HG03575 (cell line): Measurements from ENCODE around the gene GSE1.

Source experiments
- ATAC-seq: cut with Tn5 transposase; IDR thresholded peaks from one replicate; pipeline ENCODE4 v1.9.1; 2021; ENCODE audit not compliant: unreplicated experiment, insufficient number of reproducible peaks, low FRiP score; ENCODE audit errors: extremely low read depth

The GSE1 gene

DNA sequence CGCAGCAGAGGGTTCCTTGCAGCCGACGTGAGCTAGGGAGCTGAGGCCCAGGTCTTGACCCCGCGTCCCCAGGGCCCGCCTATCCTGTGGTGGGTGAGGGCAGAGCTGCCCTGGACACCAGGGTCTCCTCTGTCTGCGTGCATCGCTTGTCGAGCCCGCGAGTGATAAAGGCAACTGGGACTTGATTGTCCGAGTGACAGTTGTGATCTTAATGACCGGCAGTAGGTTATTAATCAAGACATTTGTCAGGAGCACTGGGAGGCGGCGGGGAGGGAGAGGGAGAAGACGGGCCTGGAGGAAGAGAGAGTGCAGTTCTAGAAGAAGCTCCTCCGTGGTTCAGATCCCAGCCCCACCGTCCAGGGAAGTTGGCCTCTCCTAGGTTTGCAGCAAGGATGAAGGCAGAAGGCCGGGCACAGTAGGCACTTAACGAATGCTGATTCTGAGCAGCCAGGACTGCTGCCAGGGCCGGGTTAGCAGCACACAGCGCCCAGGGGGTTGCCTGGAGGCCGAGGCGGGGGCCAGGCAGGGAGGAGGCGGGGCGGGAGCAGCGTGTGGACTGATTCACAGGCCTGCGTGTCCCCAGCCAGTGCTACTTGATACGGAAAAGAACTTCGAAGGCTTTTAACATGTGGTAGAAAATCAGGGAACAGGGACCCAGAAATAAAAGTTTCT is 11.3 kb upstream of the GSE1 start:
- no peak for ATAC-seq

DNA sequence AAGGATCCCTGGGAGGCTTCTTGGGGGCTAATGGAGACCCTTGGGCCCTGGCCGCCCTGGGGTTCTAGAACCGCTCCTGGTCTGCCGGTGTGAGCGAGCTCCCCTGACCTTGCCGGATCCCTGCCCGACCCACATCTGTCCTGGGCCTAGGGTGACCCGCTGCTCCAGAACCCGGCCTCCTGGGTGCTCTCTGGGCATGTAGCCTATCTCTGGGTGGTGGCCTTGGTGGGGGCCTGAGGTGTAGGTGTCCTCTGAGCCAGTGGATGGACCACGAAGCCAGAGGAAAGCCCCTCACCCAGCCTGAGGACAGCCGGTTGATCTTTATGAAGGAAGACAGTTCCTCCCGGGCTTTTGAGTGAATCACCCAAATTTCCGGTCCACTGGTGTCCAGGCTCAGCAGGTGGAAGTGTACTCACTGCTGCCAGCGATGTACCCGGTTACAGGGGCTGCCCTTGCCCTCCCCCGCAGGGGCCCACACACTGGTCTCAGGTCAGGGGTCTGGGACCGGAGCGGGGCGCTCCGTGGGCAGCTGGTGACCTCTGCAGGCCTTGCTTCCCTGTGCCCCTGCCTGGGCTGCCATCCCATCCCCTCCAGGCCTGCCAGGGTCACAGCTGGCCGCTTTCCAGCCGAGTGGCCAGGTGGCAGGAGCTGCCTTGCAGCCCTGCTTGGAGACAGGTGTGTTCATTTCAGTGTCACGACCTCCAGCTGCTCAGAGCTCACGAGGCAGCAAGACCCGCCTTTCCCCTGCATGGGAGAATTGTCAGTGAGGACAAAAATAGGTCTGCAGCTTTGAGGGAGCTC is 10.5 kb upstream of the GSE1 start:
- ATAC-seq, result no peak

DNA sequence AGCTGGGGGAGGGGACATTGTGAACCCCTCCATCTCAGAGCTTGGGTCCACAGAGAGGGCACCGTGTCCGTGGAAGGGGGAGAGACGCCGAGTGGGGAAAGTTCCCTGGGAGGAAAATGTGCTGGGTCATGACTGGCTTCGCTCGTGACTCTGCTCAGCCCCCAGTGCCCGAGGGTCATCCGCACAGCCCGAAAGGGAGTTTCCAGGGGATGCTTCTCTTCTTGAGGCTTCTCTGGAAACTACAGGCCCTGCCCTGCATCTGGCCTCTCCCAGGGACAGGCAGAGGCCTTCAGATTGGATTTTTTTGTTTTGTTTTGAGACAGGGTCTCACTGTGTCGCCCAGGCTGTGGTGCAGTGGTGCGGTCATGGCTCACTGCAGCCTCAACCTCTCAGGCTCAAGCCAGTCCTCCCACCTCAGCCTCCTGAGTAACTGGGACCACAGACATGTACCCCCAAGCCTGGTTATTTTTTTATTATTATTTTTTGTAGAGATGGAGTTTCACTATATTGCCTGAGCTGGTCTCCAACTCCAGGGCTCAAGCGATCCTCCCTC is 9.8 kb upstream of the GSE1 start:
- ATAC-seq, result no peak

DNA sequence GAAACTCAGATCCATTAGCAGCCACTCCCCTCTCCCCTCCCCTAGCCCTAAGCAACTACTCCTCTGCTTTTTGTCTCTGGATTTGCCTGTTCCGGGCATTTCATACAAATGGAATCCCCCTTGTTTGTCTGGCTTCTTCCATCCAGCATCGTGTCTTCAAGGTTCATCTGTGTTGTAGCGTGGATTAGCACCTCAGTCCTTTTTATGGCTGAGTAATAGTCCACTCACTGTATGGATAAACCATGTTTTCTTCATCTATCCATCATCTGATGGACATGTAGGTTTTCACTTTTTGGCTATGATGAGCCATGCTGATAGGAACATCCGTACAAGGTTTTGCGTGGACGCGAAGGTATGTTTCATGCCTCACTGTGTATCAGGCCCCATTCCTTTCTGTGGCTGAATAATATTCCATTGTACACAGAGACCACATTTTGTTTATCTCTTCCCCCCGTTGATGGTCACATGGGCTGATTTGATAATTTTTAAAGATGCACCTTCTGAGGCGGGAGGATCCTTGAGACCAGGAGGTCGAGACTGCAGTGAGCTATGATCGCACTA is 8.9 kb upstream of the GSE1 start:
- ATAC-seq, result no peak

DNA sequence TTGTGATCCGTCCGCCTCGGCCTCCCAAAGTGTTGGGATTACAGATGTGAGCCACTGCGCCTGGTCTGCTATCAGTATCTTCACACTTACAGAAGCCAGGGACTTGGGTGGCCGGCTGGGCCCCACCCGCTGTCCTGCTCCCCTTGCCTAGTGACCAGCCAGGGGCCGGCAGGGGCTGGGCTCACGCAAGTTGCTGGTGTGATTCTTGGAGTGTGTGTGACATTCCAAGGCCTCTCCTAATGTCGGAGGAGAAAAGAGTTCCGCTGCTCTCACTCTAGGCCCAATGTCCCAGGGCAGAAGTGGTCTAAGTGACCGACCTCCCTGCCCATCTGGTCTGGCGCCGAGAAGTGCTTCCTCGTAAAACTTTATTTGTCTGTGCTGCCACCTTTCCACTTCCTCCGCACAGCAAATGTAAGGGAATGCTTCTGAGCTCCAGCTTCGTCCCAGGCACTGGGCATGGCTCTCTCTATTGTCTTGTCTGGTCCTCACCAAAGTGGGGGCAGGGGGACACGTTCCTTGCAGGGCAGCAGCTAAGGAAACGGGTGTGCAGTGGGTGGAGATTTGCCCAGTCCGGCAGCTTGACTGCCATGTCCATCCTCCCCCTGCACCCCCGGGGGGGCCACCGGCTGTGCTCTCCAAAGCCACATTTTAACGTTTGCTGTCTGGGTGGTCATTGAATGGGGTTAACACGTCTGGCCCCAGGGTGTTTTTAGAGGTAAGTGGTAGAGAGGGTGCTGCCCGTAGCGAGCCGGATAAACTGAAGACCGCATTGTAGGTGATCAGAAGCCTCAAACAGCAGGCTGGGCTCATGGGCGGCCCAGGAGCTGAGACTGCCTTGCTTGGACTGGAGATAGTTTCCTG is 7.8 kb upstream of the GSE1 start:
- no peak for ATAC-seq

DNA sequence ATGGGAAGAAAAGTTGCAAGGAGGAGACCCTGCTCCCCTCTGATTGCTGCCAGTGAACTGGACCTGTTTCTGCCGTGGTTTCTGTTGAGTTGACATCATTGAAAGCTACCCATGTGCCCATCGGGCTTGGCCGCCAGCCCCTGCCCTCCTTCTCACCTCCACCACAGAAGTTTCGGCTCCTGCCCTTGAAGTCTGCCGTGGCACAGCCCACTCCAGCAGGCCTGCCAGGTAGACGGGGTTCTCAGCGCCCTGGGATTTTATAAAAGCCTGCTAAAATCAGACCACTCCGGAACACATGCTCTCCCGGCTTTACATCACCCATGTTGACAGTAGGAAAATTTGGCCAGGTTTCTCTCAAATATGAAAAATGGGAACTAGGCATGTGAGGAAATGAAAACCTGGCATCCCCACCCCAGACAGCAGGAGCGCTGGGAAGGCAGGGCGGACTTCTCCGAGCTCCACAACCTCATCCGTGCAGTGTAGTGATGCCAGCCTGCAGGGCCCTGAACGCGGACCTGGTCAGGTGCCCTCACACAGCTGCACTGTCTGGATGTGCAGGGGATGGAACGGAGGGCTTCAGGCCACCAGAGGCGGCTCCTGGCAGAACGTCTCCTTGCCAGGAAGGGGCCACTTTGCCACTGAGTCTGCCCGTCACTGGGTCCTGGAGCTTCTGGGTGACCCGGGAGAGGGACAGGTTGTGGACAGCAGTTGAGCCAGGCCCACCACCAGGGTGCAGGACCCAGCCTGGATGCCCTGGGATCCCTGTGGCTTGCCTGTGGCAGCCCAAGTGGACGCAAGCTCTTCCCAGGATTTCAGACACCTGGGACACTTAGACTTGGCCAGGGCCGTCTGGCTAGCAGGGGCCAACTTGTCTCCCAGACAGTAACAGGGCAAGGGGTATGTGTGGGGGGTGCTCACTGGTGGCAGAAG is 6.9 kb upstream of the GSE1 start:
- no peak for ATAC-seq

DNA sequence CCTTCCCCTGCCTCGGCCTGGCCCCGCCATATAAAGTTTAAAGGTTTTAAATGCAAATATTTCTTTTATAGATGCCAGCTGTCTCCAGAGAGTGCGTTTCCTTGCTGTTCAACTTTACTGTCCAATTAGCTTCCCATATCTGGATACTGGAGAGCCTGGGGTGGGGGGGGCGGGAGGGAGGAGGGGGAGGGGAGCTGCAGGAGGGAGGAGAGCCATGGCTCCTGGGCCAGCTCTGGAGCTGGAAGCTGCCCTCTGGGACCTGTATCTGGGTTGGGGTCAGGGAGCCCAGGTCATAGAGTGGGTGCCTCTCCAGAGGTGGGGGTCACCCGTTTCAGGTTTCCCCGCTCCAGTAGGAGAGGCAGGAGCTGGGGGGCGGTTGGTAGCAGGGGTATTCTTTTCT is 6.2 kb upstream of the GSE1 start:
- ATAC-seq, result no peak

DNA sequence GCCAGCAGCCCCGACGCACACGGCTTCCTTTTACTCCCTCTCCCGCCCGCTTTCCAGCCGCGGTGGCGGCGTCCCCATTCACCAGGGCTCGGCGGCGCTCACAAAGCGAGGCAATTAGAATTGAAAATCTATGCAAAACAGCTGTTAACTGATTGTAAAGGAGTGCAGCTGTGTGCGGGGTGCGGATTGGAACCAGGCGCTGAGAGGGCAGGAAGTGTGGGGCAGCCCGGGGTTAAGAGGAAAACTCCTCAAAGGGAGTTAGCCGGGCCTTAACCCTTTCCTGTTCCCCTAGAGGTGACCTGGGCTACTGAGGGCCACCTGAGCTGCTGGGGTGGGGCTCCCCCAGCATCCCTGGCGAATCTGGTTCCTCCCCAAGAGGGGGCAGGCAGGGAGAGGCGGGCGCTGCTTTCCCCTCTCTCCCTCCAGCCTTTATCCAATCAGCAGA is 5.8 kb upstream of the GSE1 start:
- no peak for ATAC-seq

DNA sequence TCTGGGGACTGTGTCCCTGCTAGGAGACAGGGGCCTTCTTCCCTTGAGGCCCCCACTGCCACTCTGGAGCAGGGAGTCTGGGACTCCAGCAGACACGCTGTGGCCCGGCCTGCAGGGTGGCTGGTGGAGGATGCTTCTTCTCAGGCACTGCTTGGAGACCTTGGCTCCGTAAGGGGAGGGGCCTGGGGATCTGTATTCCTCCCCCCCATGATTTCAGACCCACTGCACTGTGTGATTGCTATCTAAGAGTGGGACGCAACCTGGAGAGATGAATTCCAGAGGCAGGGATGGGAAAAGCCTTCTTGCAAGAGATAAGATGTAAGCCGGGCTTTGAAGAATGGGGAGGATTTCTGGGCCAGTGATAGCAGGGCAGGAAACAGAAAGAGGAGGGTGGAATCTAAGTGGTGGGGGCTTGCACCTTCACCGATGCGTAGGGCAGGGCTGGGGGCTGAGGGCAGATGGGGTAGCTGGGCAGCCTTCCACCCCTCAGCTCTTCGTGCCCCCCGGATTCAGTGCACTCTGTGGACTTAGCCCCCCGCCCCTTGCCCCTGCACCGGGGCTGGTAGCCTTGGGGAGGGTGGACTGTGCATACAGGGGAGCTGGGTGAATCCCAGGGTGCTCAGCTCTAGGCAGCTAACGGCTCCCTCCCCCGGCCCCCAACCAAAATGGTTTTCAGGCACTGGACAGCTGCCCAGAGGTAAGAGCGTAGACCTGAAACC is 5.2 kb upstream of the GSE1 start:
- no peak for ATAC-seq

DNA sequence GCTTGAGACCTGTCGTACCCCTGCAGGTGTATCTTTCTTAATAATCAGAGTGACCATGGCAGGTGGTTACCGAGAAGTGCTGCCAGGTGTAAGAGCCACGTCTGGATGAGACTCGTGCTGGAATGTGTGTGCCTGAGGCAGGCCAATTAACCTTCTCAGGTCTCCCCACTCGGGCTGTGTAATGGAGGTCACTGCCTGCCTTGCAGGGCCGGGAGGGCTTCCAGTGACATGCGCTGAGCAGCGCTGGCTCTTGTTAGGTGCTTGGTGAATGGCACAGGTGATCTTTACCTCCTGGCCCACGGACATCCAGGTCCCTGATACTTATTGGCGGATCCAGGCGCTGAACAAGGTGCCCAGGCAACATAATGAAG is 4.6 kb upstream of the GSE1 start:
- no peak for ATAC-seq

DNA sequence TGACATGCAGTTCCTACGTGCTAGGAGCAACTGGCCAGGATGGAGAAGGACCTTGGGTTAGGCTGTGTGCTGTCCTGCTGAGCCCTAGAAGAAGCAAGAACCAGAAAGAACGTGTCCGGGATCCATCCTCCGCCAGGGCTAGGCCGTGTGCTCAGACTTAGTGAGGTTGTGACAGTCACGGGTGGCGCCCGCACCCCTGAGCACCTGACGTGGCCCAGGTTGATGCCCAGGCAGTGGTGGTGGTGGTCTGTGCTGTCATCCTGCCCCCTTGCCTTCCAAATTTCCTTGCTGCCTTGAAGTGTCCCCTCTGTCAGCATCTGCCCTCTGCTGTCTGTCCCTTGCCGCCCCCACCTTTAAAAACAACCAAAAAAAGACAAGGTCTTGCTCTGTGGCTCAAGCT is 4.2 kb upstream of the GSE1 start:
- no peak for ATAC-seq

DNA sequence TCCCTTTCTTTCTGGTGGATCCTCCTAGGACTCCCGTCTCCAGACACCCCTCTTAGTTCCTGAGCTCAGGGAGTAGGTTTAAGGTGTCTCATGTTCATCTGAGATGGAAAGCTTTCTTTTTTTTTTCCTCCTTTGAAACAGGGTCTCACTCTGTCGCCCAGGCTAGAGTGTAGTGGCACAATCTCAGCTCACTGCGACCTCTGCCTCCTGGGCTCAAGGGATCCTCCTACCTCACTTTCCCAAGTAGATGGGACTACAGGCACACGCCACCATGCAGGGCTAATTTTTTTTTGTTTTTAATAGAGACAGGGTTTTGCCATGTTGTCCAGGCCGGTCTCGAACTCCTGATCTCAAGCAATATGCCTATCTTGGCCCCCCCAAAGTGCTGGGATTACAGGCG is 3.6 kb upstream of the GSE1 start:
- no peak for ATAC-seq

DNA sequence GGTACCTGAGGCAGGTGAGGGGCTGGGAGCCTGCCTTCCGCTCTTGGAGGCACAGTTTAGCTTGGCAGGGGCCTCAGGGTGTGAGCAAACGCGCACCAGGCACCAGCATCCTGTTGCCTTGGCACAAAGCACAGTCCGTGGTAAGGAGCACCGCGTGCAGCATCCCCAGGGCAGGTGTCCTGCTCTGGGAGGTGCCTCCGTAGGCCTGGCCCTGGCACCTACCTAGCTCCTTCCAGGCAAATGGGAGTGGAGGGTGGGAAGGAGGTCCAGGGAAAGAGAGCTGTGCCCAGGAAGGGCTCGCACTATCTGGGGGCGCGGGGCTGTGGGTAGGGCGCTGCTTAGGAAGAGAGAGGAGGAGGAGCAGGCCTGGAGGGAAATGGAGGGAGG is 3.1 kb upstream of the GSE1 start:
- no peak for ATAC-seq

DNA sequence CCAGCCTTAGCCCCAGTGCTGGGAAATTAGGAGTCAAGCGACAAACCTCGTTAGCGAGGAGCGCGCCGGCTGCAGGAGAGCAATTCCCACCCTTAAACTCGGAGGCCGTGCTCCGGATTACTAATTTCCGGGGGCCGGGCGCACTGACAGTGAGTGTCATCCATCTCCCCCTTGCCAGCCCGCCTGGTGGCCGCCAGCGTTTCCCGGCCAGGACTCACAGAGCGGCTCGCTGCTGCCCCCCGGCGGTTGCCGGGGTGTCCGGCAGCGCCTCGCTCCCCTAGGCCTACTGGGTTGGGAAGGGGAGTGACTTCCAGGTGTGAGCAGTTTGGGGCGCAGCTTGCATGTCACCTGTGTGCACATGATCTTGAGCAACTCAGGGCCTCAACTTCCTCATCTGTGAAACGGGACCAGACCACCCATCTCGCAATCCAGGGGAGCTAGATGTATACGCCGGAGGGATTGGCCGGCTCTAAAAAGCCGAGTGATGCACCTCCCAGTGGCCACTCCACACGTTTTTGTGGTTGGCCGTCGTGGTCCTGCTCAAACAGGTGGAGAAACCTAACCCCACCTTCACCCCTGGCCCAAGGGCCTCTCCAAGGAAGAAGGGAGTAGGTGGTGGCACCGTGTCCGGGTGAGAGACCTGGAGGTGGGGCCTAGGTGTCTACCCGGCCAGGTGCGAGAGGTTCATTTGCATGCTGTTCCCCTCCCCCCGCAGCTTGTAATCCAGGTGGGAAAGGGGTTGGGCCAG is 2.5 kb upstream of the GSE1 start:
- ATAC-seq, result no peak

DNA sequence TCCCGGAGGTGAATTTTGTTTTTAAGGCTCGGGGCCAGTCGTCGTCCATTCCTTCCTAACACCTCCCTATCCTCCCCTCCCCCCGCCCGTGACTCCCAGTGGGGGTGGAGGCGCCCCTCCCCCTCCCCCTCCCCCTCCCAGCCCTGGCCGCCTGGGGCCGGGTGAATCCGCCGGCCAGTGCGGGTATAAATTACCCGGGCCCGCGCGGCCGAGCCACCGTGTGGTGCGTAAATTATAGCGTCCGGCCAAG is 2.0 kb upstream of the GSE1 start:
- no peak for ATAC-seq

DNA sequence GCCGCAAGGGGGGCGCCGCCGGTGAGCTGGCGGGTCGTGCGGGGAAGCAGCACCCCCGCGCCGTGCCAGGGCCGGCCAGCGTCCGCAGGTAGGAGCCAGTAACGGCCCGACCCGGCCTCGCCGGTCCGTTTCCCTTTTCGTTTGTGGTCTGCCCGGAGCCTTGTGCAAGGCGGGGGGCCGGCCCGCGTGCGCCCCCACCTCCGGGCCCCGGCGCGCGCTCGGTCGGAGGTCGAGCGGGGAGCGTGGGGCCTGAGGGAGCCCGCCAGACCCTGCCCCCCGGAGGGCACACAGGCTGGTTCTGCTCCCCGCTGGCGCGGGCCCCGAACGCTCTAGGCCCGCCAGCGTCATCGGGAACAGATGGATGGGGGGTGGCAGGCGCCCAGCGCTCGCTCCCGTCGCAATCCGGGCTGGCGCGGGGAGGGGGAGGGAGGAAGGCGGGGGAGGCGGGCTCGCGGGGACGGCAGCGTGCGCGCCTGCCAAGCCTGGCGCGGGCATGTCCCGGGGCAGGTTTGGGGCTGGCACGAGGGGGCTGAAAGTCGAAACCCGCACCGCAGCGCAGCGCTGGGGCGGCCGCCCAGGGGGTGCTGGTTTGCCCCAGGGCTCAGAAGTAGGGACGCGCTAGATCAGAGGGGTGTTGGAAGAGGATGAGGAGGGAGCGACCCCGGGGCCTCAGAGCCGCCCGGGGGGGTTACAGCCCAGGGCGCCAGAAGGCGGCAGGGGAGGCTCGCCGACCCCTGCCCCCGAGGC is 1.5 kb upstream of the GSE1 start:
- ATAC-seq, result no peak
